ENCODE data around the gene KIRREL3. TPM values are rescaled to one million over a fixed set of nuclear protein-coding genes. Genes with fewer than 3 reads are reported as not detected.

The KIRREL3 gene
- total and polyA plus RNA-seq, 9 of the 15 experiments (the other 6 are each of a cell fraction or from before 2014, with no cell fraction given): 0.04 to 0.10 TPM; not detected in 7

DNA sequence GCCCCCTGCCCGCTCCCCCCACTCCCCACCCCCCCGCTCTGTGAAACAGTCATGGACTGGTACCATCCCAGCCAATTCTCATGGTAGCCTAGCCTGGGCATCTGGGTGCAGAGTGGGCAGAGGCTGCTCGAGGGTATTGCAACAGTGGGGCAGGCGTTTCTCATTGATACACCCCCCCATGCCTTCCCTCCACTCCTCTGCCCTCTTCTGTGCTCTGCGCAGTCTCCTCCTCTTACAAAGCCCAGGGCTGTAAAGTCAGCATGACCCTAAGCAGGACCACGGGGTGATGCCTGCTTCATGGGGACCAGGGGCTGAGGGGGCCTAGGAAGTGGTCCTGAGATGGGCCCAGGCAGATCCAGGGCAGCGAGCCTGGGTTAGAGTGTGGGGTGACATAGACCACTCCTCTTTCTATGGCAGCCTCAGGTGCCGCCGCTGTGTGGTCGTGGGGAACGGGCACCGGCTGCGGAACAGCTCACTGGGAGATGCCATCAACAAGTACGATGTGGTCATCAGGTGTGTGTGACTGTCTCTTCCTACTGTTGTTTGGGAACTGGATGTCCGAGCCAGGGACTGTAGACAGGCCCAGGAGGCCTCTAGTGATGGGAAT lies 592.8 kb downstream of the KIRREL3 start (continued):
- TF ChIP-seq, protein P1, sequence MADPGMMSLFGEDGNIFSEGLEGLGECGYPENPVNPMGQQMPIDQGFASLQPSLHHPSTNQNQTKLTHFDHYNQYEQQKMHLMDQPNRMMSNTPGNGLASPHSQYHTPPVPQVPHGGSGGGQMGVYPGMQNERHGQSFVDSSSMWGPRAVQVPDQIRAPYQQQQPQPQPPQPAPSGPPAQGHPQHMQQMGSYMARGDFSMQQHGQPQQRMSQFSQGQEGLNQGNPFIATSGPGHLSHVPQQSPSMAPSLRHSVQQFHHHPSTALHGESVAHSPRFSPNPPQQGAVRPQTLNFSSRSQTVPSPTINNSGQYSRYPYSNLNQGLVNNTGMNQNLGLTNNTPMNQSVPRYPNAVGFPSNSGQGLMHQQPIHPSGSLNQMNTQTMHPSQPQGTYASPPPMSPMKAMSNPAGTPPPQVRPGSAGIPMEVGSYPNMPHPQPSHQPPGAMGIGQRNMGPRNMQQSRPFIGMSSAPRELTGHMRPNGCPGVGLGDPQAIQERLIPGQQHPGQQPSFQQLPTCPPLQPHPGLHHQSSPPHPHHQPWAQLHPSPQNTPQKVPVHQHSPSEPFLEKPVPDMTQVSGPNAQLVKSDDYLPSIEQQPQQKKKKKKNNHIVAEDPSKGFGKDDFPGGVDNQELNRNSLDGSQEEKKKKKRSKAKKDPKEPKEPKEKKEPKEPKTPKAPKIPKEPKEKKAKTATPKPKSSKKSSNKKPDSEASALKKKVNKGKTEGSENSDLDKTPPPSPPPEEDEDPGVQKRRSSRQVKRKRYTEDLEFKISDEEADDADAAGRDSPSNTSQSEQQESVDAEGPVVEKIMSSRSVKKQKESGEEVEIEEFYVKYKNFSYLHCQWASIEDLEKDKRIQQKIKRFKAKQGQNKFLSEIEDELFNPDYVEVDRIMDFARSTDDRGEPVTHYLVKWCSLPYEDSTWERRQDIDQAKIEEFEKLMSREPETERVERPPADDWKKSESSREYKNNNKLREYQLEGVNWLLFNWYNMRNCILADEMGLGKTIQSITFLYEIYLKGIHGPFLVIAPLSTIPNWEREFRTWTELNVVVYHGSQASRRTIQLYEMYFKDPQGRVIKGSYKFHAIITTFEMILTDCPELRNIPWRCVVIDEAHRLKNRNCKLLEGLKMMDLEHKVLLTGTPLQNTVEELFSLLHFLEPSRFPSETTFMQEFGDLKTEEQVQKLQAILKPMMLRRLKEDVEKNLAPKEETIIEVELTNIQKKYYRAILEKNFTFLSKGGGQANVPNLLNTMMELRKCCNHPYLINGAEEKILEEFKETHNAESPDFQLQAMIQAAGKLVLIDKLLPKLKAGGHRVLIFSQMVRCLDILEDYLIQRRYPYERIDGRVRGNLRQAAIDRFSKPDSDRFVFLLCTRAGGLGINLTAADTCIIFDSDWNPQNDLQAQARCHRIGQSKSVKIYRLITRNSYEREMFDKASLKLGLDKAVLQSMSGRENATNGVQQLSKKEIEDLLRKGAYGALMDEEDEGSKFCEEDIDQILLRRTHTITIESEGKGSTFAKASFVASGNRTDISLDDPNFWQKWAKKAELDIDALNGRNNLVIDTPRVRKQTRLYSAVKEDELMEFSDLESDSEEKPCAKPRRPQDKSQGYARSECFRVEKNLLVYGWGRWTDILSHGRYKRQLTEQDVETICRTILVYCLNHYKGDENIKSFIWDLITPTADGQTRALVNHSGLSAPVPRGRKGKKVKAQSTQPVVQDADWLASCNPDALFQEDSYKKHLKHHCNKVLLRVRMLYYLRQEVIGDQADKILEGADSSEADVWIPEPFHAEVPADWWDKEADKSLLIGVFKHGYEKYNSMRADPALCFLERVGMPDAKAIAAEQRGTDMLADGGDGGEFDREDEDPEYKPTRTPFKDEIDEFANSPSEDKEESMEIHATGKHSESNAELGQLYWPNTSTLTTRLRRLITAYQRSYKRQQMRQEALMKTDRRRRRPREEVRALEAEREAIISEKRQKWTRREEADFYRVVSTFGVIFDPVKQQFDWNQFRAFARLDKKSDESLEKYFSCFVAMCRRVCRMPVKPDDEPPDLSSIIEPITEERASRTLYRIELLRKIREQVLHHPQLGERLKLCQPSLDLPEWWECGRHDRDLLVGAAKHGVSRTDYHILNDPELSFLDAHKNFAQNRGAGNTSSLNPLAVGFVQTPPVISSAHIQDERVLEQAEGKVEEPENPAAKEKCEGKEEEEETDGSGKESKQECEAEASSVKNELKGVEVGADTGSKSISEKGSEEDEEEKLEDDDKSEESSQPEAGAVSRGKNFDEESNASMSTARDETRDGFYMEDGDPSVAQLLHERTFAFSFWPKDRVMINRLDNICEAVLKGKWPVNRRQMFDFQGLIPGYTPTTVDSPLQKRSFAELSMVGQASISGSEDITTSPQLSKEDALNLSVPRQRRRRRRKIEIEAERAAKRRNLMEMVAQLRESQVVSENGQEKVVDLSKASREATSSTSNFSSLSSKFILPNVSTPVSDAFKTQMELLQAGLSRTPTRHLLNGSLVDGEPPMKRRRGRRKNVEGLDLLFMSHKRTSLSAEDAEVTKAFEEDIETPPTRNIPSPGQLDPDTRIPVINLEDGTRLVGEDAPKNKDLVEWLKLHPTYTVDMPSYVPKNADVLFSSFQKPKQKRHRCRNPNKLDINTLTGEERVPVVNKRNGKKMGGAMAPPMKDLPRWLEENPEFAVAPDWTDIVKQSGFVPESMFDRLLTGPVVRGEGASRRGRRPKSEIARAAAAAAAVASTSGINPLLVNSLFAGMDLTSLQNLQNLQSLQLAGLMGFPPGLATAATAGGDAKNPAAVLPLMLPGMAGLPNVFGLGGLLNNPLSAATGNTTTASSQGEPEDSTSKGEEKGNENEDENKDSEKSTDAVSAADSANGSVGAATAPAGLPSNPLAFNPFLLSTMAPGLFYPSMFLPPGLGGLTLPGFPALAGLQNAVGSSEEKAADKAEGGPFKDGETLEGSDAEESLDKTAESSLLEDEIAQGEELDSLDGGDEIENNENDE (IDR thresholded peaks at IDR 0.05; ENCODE audit: low read depth, low read length): no peak
- TF ChIP-seq XRCC3 (IDR thresholded peaks at IDR 0.05) (no peak), DIDO1 (tag; IDR thresholded peaks at IDR 0.05; ENCODE audit: low read depth) (no peak), NCOA2 (IDR thresholded peaks at IDR 0.05; ENCODE audit: partially characterized antibody in 2 of 2) (no peak), PHB (CRISPR knock-in tag; IDR thresholded peaks at IDR 0.05) (no peak), ARID2 (IDR thresholded peaks at IDR 0.05) (no peak), ZKSCAN3 (CRISPR knock-in tag; IDR thresholded peaks at IDR 0.05) (no peak), RB1 (IDR thresholded peaks at IDR 0.05; ENCODE audit: low read depth) (no peak)

Measured in K562 (cell line).